GM15510 (cell line): ENCODE results near the gene DCAF12L1.

Source experiments
- POLR2A ChIP-seq: IDR thresholded peaks from 3 replicates; pipeline ENCODE4 v1.6.1; 2011; ENCODE audit warnings: borderline replicate concordance; ENCODE audit not compliant: insufficient read length; ENCODE audit errors: extremely low read depth

The DCAF12L1 gene

GRCh38 chrX:126552313-126553022 is at the start of gene DCAF12L1:
Gene DCAF12L1, minus strand, starts transcription at chrX:126552814. Its CDS starts 206 bp downstream, at chrX:126552608.
- no peak for TF ChIP-seq POLR2A

- no peak for TF ChIP-seq POLR2A
Measured at GRCh38 chrX:126580877-126581276, 28.3 kb upstream of the DCAF12L1 start.

- no peak for TF ChIP-seq POLR2A
Measured at GRCh38 chrX:126575911-126576310, 23.3 kb upstream of the DCAF12L1 start.

- no peak for TF ChIP-seq POLR2A
Measured at GRCh38 chrX:126557151-126557550, 4.5 kb upstream of the DCAF12L1 start.

- no peak for TF ChIP-seq POLR2A
Measured at GRCh38 chrX:126551725-126552312, 795 bp downstream of the DCAF12L1 start.

- TF ChIP-seq POLR2A, result no peak
Measured at GRCh38 chrX:126551306-126551705, 1.3 kb downstream of the DCAF12L1 start.

- TF ChIP-seq POLR2A, result no peak
Measured at GRCh38 chrX:126550816-126551215, 1.8 kb downstream of the DCAF12L1 start.

DNA sequence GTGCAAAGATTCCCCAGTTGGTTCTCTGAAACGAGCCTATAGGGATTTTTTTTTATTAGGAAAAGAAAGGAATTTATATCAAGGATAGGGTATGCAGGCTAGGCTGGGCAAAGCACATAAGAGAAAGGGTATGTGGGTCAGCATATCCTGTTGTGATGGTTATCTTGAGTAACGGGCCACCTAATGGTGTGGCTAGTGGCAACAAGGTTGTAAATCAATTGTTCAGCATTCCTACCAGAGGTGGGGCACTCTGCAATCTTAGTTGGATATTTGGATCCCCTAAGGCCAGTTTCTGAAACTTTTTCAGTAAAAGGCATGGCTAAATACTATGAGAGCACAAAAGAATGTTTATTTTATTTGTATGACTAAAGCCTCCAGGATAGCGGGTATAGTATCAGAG is 42.7 kb downstream of the DCAF12L1 start:
- TF ChIP-seq POLR2A, result no peak
